Stimulated activated naive CD8-positive, alpha-beta T cell treated with anti-CD3 and anti-CD28 coated beads, Interleukin-15, amount 100 ng/mL, for 72 hours (primary cell): Measurements from ENCODE around the gene PHF2.
A peak's percentile ranks its signal among the peaks of the same experiment; 100 is the strongest.

Experiments
- ATAC-seq: fragments of 150-1000 bp; cut with Tn5 transposase; 2 replicates; pipeline ENCODE4 v1.10.0; 2021; ENCODE audit warnings: mild to moderate bottlenecking, moderate library complexity
- DNase-seq, 2 donors: peaks; one replicate each; pipeline ENCODE4 v3.0.0; 2021 to 2022
- H3K27ac Mint-ChIP-seq, 2 donors: one replicate each; pipeline ENCODE4 v1.8.0; 2022; ENCODE audit warnings: mild to moderate bottlenecking in 2 of 2, mixed read lengths in 2 of 2, moderate library complexity in 2 of 2
- H3K27me3 Mint-ChIP-seq: one replicate; pipeline ENCODE4 v1.8.0; 2022; ENCODE audit warnings: mixed read lengths
- H3K4me1 Mint-ChIP-seq: one replicate; pipeline ENCODE4 v1.8.0; 2022; ENCODE audit warnings: mild to moderate bottlenecking, mixed read lengths
- H3K4me3 Mint-ChIP-seq, 2 donors: one replicate each; pipeline ENCODE4 v1.8.0; 2022; ENCODE audit warnings: mild to moderate bottlenecking in 2 of 2, mixed read lengths in 2 of 2, moderate library complexity in 1 of 2
- H3K9me3 Mint-ChIP-seq, 2 donors: one replicate each; pipeline ENCODE4 v1.8.0; 2022; ENCODE audit warnings: mixed read lengths in 2 of 2

Gene PHF2

GRCh38 chr9:93655621-93656425 is 79.4 kb downstream of the PHF2 start:
- DNase-seq (no peak), ATAC-seq (no peak)
- Mint-ChIP-seq H3K27ac (no peak overlapping the region), H3K4me1 (no peaks in the 10 kb centered on the region), H3K27me3 (no peaks in the 10 kb centered on the region), H3K9me3 (no peaks in the 10 kb centered on the region), H3K4me3 (no peak overlapping the region)

- H3K9me3 Mint-ChIP-seq: no peaks in the 10 kb centered on the region
- ATAC-seq (no peak), DNase-seq (no peak)
- no peaks in the 10 kb centered on the region for H3K27me3 Mint-ChIP-seq
- no peak overlapping the region for H3K4me3 Mint-ChIP-seq
- H3K4me1 Mint-ChIP-seq: no peaks in the 10 kb centered on the region
- H3K27ac Mint-ChIP-seq: no peak overlapping the region
These were observed 80.2 kb downstream of the PHF2 start for GRCh38 chr9:93656426-93657239.

- DNase-seq (no peak), ATAC-seq (no peak)
- H3K9me3 Mint-ChIP-seq: no peaks in the 10 kb centered on the region
These were observed 81.1 kb downstream of the PHF2 start for GRCh38 chr9:93657331-93658111.

GRCh38 chr9:93658184-93658925 is 82.0 kb downstream of the PHF2 start:
- no peaks in the 10 kb centered on the region for H3K27me3 Mint-ChIP-seq
- ATAC-seq: no peak
- H3K4me1 Mint-ChIP-seq: no peaks in the 10 kb centered on the region
- H3K4me3 Mint-ChIP-seq: no peak overlapping the region
- no peaks in the 10 kb centered on the region for H3K9me3 Mint-ChIP-seq
- DNase-seq: no peak
- H3K27ac Mint-ChIP-seq: peak overlapping the region in 1 of 2 donors; percentile 16

More at GRCh38 chr9:93657331-93658111, 81.1 kb downstream of the PHF2 start:
- no peaks in the 10 kb centered on the region for H3K4me1 Mint-ChIP-seq
- H3K27ac Mint-ChIP-seq: no peak overlapping the region
- H3K27me3 Mint-ChIP-seq: no peaks in the 10 kb centered on the region
- no peak overlapping the region for H3K4me3 Mint-ChIP-seq

- no peak overlapping the region for H3K4me3 Mint-ChIP-seq
- H3K9me3 Mint-ChIP-seq: no peaks in the 10 kb centered on the region
- no peak for ATAC-seq
- H3K27me3 Mint-ChIP-seq: no peaks in the 10 kb centered on the region
- no peaks in the 10 kb centered on the region for H3K4me1 Mint-ChIP-seq
- DNase-seq: no peak
- peak overlapping the region in 1 of 2 donors; percentile 67 for H3K27ac Mint-ChIP-seq
These were observed 82.9 kb downstream of the PHF2 start for GRCh38 chr9:93659044-93659836.

GRCh38 chr9:93659837-93660177 is 83.4 kb downstream of the PHF2 start:
- ATAC-seq: no peak
- Mint-ChIP-seq H3K27ac (peak overlapping the region in 1 of 2 donors; percentile 67), H3K27me3 (no peaks in the 10 kb centered on the region), H3K4me3 (no peak overlapping the region), H3K9me3 (no peaks in the 10 kb centered on the region), H3K4me1 (no peaks in the 10 kb centered on the region)
- no peak for DNase-seq

- Mint-ChIP-seq H3K27me3 (no peaks in the 10 kb centered on the region), H3K4me1 (no peaks in the 10 kb centered on the region), H3K4me3 (no peak overlapping the region), H3K27ac (no peak overlapping the region), H3K9me3 (no peaks in the 10 kb centered on the region)
- ATAC-seq (no peak), DNase-seq (no peak)
These were observed 84.1 kb downstream of the PHF2 start for GRCh38 chr9:93660352-93661046.

- no peak for ATAC-seq
- Mint-ChIP-seq H3K4me1 (no peaks in the 10 kb centered on the region), H3K4me3 (no peak overlapping the region), H3K9me3 (no peaks in the 10 kb centered on the region), H3K27me3 (no peaks in the 10 kb centered on the region), H3K27ac (no peak overlapping the region)
- no peak for DNase-seq
These were observed 85.2 kb downstream of the PHF2 start for GRCh38 chr9:93661591-93661990.

- Mint-ChIP-seq H3K27ac (no peak overlapping the region), H3K4me3 (no peak overlapping the region), H3K4me1 (no peaks in the 10 kb centered on the region), H3K27me3 (no peaks in the 10 kb centered on the region), H3K9me3 (no peaks in the 10 kb centered on the region)
- DNase-seq (no peak), ATAC-seq (no peak)
These were observed 85.7 kb downstream of the PHF2 start for GRCh38 chr9:93662016-93662638.

GRCh38 chr9:93662952-93663572 is 86.7 kb downstream of the PHF2 start:
- Mint-ChIP-seq H3K4me1 (no peaks in the 10 kb centered on the region), H3K9me3 (no peaks in the 10 kb centered on the region), H3K4me3 (no peak overlapping the region), H3K27me3 (no peaks in the 10 kb centered on the region), H3K27ac (no peak overlapping the region)
- no peak for ATAC-seq
- no peak for DNase-seq

GRCh38 chr9:93663877-93664548 is 87.6 kb downstream of the PHF2 start:
- no peaks in the 10 kb centered on the region for H3K9me3 Mint-ChIP-seq
- H3K27me3 Mint-ChIP-seq: no peaks in the 10 kb centered on the region
- H3K27ac Mint-ChIP-seq: no peak overlapping the region
- H3K4me1 Mint-ChIP-seq: no peaks in the 10 kb centered on the region
- no peak for DNase-seq
- ATAC-seq: peak; percentile 39
- H3K4me3 Mint-ChIP-seq: no peak overlapping the region

GRCh38 chr9:93664549-93665120 is 88.3 kb downstream of the PHF2 start:
- ATAC-seq: no peak
- Mint-ChIP-seq H3K4me1 (no peaks in the 10 kb centered on the region), H3K27me3 (no peaks in the 10 kb centered on the region), H3K4me3 (no peak overlapping the region), H3K9me3 (no peaks in the 10 kb centered on the region), H3K27ac (no peak overlapping the region)
- DNase-seq: no peak
